ENCODE results near the gene PCTP. TPM values are rescaled to one million over a fixed set of nuclear protein-coding genes. Genes with fewer than 3 reads are reported as not detected.

Gene PCTP
- total RNA-seq, 1 experiment from 2014 or later: 17.1 TPM

DNA sequence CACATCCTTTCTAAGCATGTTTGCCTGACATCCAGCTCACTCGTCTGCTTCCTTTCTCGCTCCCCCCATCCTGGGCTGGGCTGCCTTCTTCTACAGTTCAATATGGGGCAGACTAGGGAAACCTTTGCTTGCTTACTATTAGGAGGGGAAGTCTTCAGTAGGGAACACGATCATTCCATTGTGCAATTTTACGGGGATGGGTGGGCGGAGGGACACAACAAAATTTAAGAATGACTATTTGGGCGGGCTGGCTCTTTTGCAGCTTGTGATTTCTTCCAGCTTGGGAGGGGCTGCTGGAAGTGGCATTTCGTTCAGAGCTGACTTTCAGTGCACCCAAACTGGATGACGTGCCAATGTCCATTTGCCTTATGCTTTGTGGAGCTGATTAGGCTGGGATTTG lies 25.4 kb downstream of the PCTP start:
- no peak overlapping the region for H3K27ac ChIP-seq (ENCODE audit: insufficient read length, low read depth, low read length)
- H3K4me1 ChIP-seq (ENCODE audit: insufficient read depth, low read length): no peaks in the 10 kb centered on the region
- H4K91ac ChIP-seq (ENCODE audit: insufficient read length, low read depth, low read length): no peak overlapping the region
- H3K27me3 ChIP-seq (ENCODE audit: insufficient read depth, low read length): no peaks in the 10 kb centered on the region
- H2BK12ac ChIP-seq (ENCODE audit: insufficient read length, low read depth, low read length): no peak overlapping the region
- no peaks in the 10 kb centered on the region for H4K20me1 ChIP-seq (ENCODE audit: control insufficient read depth, insufficient read depth, insufficient read length)
- H3K4ac ChIP-seq (ENCODE audit: low read depth, low read length): no peak overlapping the region
- no peak overlapping the region for H2AFZ ChIP-seq (ENCODE audit: low read length)
- no peak overlapping the region for H3K4me2 ChIP-seq (ENCODE audit: insufficient read depth, insufficient read length, low read length)
- H2AK5ac ChIP-seq (ENCODE audit: insufficient read length, low read length): no peak overlapping the region
- H3K9me3 ChIP-seq (ENCODE audit: control insufficient read depth, low read depth, low read length): no peaks in the 10 kb centered on the region
- Mint-ChIP-seq H3K36me3 (ENCODE audit: insufficient read depth in 1 of 3, low read depth in 3 of 3) (peaks cover 0 to 22% (median 19%) of the 10 kb centered on the region in 3 experiments; a peak in 6 of 7 replicates), H3K27me3 (ENCODE audit: low read depth) (no peaks in the 10 kb centered on the region), H3K9me3 (no peaks in the 10 kb centered on the region), H3K4me3 (no peak overlapping the region), H3K4me1 (peaks cover 3 to 4% of the 10 kb centered on the region in 2 experiments; a peak in 1 of 4 replicates), H3K27ac (peak overlapping the region in 1 of 3 experiments; percentile 72; a peak in 2 of 7 replicates)
- no peak overlapping the region for H3K23ac ChIP-seq (ENCODE audit: insufficient read length, low read depth, low read length)
- TF ChIP-seq, protein P1, sequence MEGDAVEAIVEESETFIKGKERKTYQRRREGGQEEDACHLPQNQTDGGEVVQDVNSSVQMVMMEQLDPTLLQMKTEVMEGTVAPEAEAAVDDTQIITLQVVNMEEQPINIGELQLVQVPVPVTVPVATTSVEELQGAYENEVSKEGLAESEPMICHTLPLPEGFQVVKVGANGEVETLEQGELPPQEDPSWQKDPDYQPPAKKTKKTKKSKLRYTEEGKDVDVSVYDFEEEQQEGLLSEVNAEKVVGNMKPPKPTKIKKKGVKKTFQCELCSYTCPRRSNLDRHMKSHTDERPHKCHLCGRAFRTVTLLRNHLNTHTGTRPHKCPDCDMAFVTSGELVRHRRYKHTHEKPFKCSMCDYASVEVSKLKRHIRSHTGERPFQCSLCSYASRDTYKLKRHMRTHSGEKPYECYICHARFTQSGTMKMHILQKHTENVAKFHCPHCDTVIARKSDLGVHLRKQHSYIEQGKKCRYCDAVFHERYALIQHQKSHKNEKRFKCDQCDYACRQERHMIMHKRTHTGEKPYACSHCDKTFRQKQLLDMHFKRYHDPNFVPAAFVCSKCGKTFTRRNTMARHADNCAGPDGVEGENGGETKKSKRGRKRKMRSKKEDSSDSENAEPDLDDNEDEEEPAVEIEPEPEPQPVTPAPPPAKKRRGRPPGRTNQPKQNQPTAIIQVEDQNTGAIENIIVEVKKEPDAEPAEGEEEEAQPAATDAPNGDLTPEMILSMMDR (conservative IDR thresholded peaks at IDR 0.05): no peak
- no peak overlapping the region for H4K8ac ChIP-seq (replicated peaks; ENCODE audit: insufficient read length, low read depth, low read length)
- no peak for DNase-seq
- no peak overlapping the region for H2BK120ac ChIP-seq (ENCODE audit: low read depth, low read length, poor library complexity, severe bottlenecking)
- no peak overlapping the region for H3T11ph ChIP-seq (ENCODE audit: low read length)
- no peaks in the 10 kb centered on the region for H3K79me1 ChIP-seq (ENCODE audit: insufficient read depth, low read depth, low read length, poor library complexity, severe bottlenecking)
- H2BK5ac ChIP-seq (ENCODE audit: insufficient read length, low read length): no peak overlapping the region
- H2BK15ac ChIP-seq (ENCODE audit: low read depth, low read length): no peak overlapping the region
- H4K5ac ChIP-seq (ENCODE audit: insufficient read length, low read depth, low read length): no peak overlapping the region
- no peak overlapping the region for H3K14ac ChIP-seq (ENCODE audit: insufficient read depth, low read length)
- WGBS (ENCODE audit: extremely low coverage, insufficient read length, low lambda C conversion rate): no CpG with 5 or more reads among the region's 8 CpGs
- H3K18ac ChIP-seq (ENCODE audit: insufficient read length, low read depth, low read length): no peak overlapping the region
- no peak overlapping the region for H3K9ac ChIP-seq (ENCODE audit: extremely low read depth, insufficient read length, low read length)
- H3K56ac ChIP-seq (ENCODE audit: insufficient read length, low read depth, low read length): no peak overlapping the region
- H3K79me2 ChIP-seq (ENCODE audit: insufficient read depth, low read length): no peaks in the 10 kb centered on the region
- H3K23me2 ChIP-seq (ENCODE audit: insufficient read length, low read depth, low read length, poor library complexity, severe bottlenecking): no peaks in the 10 kb centered on the region
- no peak overlapping the region for H2BK20ac ChIP-seq (ENCODE audit: low read depth, low read length, poor library complexity, severe bottlenecking)
